GM12864 (cell line): ENCODE measurements around the gene ACOX1.

Experiments used
- DNase-seq: peaks from one replicate; pipeline ENCODE4 v3.0.0-alpha.2; 2011; ENCODE audit warnings: low read depth
- H3K4me3 ChIP-seq: 2 replicates; pipeline ENCODE4 v1.5.1; 2011; ENCODE audit warnings: mild to moderate bottlenecking, low read depth, low read length, control low read depth
- TF ChIP-seq, protein P1 (sequence below): IDR thresholded peaks from 2 replicates; pipeline ENCODE4 v1.5.1; 2011; ENCODE audit warnings: low read depth, mild to moderate bottlenecking, moderate library complexity, low read length, control low read depth, inconsistent platforms; ENCODE audit errors: missing control alignments

ACOX1 gene

DNA sequence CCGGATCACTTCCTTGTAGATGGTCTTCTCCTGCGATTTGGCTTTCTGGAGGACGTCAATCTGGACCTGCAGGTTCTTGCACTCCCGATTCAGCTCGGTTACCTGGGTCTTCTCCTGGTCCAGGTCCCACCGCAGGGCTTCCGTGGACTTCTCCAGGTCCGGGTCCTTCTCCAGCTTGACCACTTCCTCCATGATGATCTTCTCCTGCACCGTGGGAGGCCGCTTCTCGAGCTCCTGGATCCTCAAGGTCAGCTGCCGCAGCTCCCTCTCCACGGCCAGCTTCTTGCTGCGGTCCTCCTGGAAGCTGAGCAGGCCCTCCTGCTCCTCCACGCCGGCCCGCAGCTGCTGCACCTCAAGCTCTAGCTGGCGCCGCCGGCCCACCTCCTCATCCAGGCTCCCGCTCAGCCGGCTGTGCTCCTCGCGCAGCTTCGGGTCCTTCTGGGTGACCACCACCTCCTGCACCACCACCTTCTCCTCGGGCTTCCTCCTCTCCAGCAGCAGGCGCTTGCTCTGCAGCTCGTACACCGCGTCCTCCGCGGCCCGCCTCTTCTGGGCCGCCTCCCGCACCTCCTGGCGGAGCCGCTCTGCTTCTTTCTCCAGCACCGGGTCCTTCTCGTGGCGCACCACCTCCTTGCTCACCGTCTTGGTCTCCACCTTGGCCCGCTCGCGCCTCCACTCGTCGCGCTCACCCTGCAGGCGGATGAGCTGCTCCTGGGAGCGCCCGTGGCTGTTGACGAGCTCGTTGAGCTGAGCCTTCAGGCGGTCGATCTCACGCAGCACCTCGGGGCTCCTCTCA is 29.9 kb upstream of the ACOX1 start:
- TF ChIP-seq, protein P1, sequence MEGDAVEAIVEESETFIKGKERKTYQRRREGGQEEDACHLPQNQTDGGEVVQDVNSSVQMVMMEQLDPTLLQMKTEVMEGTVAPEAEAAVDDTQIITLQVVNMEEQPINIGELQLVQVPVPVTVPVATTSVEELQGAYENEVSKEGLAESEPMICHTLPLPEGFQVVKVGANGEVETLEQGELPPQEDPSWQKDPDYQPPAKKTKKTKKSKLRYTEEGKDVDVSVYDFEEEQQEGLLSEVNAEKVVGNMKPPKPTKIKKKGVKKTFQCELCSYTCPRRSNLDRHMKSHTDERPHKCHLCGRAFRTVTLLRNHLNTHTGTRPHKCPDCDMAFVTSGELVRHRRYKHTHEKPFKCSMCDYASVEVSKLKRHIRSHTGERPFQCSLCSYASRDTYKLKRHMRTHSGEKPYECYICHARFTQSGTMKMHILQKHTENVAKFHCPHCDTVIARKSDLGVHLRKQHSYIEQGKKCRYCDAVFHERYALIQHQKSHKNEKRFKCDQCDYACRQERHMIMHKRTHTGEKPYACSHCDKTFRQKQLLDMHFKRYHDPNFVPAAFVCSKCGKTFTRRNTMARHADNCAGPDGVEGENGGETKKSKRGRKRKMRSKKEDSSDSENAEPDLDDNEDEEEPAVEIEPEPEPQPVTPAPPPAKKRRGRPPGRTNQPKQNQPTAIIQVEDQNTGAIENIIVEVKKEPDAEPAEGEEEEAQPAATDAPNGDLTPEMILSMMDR, result no peak
- no peak for DNase-seq
- no peak overlapping the region for H3K4me3 ChIP-seq

DNA sequence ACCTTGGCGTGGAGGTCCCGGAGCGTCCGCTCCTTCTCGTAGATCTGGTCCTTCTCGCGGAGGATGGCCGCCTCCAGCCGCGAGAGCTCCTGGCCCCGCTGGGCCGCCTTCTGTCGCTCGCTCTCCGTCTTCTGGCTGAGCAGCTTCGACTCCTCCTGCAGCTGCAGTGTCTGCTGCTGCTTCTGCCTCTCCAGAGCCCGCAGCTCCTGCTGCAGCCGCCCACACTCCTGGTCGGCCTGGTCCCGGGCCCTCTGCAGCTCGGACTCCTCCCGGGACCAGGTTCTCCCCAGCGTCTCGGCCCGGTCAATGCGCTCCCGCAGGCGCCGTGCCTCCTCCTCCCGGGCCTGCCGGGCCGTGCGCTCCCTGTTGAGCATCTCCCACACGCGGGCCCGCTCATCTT is 29.2 kb upstream of the ACOX1 start:
- no peak overlapping the region for H3K4me3 ChIP-seq
- DNase-seq, result no peak
- TF ChIP-seq, protein P1, result no peak

DNA sequence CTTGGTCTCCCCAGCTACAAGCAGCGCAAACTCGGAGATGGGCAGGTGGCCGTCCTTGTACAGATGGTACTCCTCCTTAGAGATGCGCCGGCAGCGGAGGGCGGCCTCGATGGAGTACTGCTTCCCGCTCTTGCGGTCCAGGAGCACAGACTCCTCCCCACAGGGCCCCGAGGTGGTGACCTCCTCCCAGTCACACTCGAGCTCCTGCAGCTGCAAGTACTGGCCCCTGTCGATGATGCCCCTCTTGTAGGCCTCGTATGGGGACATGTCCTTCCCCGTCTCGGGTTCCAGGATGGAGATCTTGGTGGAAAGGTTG is 28.8 kb upstream of the ACOX1 start:
- no peak for DNase-seq
- H3K4me3 ChIP-seq, result no peak overlapping the region
- TF ChIP-seq, protein P1, result no peak

DNA sequence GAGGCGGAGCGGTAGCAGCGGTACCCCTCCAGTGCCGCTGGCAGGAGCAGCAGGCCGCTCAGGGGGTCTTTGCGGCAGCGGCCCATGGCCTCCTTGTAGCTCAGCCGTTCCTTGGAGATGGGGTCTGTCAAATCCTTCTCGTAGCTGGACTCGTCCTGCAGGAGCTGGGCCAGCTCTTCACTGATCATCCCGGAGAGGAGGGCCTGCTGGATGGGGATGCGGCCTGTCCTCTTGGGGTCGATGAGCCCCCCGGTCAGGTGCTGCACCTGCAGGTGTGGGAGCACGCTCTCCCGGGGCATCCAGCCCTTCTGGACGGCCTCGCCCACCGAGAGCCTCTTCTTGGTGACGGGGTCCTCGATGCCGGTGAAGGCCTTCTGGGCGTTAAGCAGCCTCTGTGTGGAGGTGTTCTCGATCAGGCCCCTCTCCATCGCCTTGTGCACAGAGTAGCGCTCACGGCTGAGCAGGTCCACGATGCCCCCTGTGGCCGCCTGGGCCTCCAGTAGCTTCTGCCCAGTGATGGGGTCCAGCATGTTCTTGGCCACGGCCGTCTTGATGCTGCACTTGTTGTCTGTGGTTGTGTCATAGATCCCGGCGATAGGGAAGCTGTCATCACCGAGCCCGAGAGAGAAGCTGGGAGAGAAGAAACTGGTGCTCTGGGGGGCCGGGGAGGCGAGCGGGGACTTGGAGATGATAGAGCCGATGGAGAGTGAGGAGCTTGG is 28.3 kb upstream of the ACOX1 start:
- TF ChIP-seq, protein P1, result no peak
- no peak overlapping the region for H3K4me3 ChIP-seq
- no peak for DNase-seq

DNA sequence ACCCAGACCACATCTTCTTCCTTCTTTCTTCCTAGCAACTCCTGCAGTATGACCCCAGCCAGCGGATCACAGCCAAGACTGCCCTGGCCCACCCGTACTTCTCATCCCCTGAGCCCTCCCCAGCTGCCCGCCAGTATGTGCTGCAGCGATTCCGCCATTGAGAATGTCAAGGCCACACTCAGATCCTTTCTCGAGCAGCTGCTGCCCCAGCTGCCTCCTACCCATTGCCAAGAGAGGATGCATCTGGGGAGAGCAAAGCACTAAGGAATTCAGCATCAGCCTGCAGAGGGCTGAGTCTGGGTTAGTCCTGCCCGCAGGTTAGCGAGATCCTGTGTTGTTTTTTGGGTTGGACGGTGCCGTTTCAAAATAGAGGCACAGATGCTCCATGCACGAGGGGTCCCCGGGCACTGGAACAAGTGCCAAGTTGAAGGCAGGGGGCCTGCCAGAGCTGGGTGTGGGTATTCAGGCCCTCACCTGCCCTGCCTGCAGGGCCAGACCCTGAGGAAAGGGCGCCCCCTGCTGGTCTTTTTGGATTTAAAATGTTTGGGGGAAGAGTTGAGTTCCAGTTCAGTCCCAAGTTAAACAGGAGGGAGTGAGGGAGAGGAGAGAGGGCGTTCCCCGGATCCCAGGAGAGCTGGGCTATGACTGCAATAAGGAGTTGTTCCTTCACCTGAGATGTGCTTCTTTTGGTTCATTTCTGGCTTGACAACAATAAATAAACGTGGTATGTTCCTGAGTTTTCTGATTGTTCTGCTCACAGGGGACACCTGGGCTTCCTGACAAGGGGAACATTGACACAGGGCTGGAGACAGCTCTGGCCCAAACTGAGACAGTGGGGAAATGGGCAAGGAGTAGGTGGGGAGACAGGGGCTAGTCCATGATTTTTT is 26.5 kb upstream of the ACOX1 start:
- TF ChIP-seq, protein P1, result peak; percentile 63
- DNase-seq, result no peak
- no peak overlapping the region for H3K4me3 ChIP-seq

DNA sequence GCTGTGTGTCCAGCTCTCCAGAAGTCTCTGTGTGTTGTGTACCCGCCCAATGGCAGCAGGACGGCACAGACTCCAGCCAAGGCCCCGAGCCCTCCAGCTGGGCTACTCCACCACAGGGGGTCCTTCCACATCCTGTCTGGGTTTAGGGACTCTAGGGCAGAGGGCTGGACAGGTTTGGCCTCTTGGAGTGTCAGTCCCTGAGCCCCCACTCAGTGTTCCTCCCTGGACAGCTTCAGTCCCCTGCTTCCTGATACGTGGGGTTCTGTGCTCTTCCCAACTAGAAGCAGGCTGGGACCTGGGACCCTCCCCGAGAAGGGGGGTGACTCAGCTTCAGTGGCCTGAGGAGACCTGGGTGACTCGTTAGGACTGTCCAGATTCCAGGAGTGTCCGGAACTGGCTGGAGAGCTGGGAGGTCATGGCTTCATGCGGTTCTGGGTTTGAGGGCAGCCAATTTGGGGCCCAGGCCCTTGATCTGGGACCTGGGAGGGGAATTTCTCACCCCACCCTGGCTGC is 25.8 kb upstream of the ACOX1 start:
- DNase-seq, result no peak
- TF ChIP-seq, protein P1, result no peak
- H3K4me3 ChIP-seq, result no peak overlapping the region
